Progenitor cell of endocrine pancreas (in vitro differentiated cells): ENCODE results near the gene HS3ST1. TPM values are rescaled to one million over a fixed set of nuclear protein-coding genes. Genes with fewer than 3 reads are reported as not detected.

Experiments
- DNase-seq: peaks from one replicate; pipeline ENCODE4 v3.0.0; 2021; ENCODE audit warnings: low spot score; ENCODE audit not compliant: unreplicated experiment
- H3K27ac Mint-ChIP-seq: 2 replicates; pipeline ENCODE4 v1.8.0; 2021; ENCODE audit warnings: mild to moderate bottlenecking, moderate library complexity, mixed read lengths
- H3K27me3 Mint-ChIP-seq: 2 replicates; pipeline ENCODE4 v1.8.0; 2021; ENCODE audit warnings: mixed read lengths
- H3K36me3 Mint-ChIP-seq: 2 replicates; pipeline ENCODE4 v1.8.0; 2022; ENCODE audit warnings: mixed read lengths; ENCODE audit not compliant: insufficient read depth
- H3K4me1 Mint-ChIP-seq: 2 replicates; pipeline ENCODE4 v1.8.0; 2021; ENCODE audit warnings: low read depth, mixed read lengths
- H3K4me3 Mint-ChIP-seq: 2 replicates; pipeline ENCODE4 v1.8.0; 2021; ENCODE audit warnings: low read depth, mild to moderate bottlenecking, moderate library complexity, mixed read lengths
- H3K9me3 Mint-ChIP-seq: 2 replicates; pipeline ENCODE4 v1.8.0; 2021; ENCODE audit warnings: low read depth, mixed read lengths
- total RNA-seq: library from RNA; stranded (reverse); gene quantifications from 2 replicates; pipeline ENCODE4 v1.2.1, GENCODE V29; 2021
- TF ChIP-seq, protein P1 (sequence below): fragments of 200-600 bp; sonication (generic); IDR thresholded peaks from one replicate; pipeline ENCODE4 v1.5.0; 2021; ENCODE audit warnings: antibody characterized with exemption, mild to moderate bottlenecking; ENCODE audit not compliant: unreplicated experiment

HS3ST1 gene
- total RNA-seq, 1 donor from 2014 or later: 3.4 TPM

DNA sequence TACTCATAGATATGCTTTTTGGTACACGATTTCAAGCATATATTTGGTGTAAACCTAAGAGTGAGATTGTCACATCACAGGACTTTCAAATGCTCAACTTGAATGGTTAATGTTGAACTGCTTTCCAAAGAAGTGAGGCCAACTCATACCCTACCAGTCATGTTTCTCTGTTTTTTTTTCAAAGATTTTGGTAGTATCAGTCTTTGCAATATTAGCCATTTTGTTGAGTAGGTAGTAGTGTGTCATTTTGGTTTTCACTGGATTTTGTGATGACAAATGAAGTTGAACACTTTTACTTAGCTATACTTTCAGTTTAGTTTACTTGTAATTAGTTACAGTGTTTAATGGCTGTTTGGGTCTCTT lies 12.5 kb upstream of the HS3ST1 start:
- Mint-ChIP-seq H3K36me3 (no peaks in the 10 kb centered on the region), H3K9me3 (no peaks in the 10 kb centered on the region), H3K4me1 (no peaks in the 10 kb centered on the region), H3K27ac (no peak overlapping the region), H3K27me3 (peaks cover 5% of the 10 kb centered on the region), H3K4me3 (no peak overlapping the region)
- TF ChIP-seq, protein P1, sequence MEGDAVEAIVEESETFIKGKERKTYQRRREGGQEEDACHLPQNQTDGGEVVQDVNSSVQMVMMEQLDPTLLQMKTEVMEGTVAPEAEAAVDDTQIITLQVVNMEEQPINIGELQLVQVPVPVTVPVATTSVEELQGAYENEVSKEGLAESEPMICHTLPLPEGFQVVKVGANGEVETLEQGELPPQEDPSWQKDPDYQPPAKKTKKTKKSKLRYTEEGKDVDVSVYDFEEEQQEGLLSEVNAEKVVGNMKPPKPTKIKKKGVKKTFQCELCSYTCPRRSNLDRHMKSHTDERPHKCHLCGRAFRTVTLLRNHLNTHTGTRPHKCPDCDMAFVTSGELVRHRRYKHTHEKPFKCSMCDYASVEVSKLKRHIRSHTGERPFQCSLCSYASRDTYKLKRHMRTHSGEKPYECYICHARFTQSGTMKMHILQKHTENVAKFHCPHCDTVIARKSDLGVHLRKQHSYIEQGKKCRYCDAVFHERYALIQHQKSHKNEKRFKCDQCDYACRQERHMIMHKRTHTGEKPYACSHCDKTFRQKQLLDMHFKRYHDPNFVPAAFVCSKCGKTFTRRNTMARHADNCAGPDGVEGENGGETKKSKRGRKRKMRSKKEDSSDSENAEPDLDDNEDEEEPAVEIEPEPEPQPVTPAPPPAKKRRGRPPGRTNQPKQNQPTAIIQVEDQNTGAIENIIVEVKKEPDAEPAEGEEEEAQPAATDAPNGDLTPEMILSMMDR: no peak
- no peak for DNase-seq

DNA sequence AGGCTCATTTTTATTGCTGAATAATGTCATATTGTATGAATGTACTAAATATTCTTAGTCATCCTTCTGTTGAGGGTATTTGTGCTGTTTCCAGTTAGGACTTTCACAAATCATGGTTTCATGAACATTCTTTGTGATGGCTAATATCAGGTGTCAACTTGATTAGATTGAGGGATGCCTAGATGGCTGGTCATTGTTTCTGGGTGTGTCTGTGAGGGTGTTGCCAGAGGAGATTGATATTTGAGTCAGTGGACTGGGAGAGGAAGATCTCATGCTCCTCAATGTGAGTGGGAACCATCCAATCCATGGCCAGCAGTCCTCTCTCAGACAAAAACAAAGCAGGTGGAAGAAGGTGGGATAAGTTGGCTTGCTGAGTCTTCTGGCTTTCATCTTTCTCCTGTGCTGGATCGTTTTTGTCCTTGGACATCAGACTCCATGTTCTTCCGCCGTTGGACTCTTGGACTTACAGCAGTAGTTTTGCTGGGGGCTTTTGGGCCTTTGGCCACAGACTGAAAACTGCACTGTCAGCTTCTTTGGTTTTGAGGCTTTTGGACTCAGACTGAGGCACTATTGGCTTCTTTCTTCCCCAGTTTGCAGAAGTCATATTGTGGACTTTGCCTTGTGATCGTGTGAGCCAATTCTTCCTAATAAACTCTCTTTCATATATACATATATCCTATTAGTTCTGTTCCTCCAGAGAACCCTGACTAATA lies 11.9 kb upstream of the HS3ST1 start:
- Mint-ChIP-seq H3K27ac (no peak overlapping the region), H3K36me3 (no peaks in the 10 kb centered on the region), H3K4me1 (no peaks in the 10 kb centered on the region), H3K27me3 (peaks cover 5% of the 10 kb centered on the region), H3K4me3 (no peak overlapping the region), H3K9me3 (no peaks in the 10 kb centered on the region)
- DNase-seq: no peak
- TF ChIP-seq, protein P1: no peak

DNA sequence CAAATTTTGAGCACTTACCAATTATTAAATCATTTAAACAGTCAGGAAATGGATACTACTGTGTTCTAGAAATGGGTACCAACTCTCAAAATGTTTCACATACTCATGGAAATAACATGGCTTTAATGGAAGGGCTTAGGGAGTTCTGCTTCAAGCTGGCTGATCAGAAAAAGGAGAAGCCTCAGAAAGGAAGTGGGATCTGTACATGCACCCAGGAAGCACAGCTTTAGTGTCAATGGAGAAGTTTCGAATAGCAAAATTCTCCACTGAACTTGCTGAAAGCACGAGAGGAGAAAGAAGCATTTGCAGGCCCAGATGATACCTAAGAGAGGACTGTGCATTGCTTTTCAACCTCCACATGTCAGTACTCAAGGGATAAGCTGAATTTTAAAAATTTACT lies 11.1 kb upstream of the HS3ST1 start:
- TF ChIP-seq, protein P1: no peak

DNA sequence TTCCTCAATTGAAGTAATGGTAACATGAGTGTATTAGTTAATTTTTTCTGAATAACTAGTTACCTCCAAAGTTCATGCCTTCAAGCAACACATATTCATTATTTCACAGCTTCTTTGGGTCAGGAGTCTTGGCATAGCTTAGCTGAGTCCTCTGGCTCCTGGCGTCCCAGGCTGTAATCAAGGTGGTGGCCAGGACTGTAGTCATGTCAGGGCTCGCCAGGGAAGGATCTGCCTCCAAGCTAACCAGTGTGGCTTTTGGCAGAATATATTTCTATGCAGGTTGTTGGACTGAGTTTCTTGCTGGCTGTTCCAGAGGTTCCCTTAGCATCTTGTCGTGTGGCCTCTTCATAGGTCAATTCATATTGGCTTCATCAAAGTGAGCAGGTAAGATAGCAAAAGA lies 10.0 kb upstream of the HS3ST1 start:
- no peak overlapping the region for H3K4me3 Mint-ChIP-seq
- H3K9me3 Mint-ChIP-seq: no peaks in the 10 kb centered on the region
- no peak for DNase-seq
- H3K27ac Mint-ChIP-seq: no peak overlapping the region
- H3K27me3 Mint-ChIP-seq: peaks cover 5% of the 10 kb centered on the region
- no peaks in the 10 kb centered on the region for H3K4me1 Mint-ChIP-seq
- no peaks in the 10 kb centered on the region for H3K36me3 Mint-ChIP-seq
- TF ChIP-seq, protein P1: no peak

More for the DNA sequence above, 11.1 kb upstream of the HS3ST1 start:
- no peaks in the 10 kb centered on the region for H3K36me3 Mint-ChIP-seq
- H3K27me3 Mint-ChIP-seq: peaks cover 5% of the 10 kb centered on the region
- no peaks in the 10 kb centered on the region for H3K9me3 Mint-ChIP-seq
- no peak for DNase-seq
- no peak overlapping the region for H3K27ac Mint-ChIP-seq
- H3K4me3 Mint-ChIP-seq: no peak overlapping the region
- no peaks in the 10 kb centered on the region for H3K4me1 Mint-ChIP-seq

DNA sequence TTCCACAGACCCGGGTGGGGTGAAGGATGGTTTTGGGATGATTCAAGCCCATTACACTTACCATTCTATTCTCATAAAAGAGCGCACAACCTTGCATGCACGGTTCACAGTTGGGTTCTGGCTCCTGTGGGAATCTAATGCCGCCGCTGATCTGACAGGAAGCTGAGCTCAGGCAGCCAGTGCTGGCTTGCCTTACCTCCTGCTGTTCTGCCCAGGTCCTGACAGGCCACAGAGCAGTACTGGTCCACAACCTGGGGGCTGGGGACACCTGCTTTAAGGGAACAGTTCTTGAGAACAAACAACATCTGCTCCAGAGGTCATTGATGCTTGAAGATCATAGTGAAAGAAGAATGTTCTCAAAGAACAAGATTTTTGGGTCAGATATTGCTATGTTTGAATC lies 8.0 kb upstream of the HS3ST1 start:
- Mint-ChIP-seq H3K36me3 (no peaks in the 10 kb centered on the region), H3K27me3 (peaks cover 11% of the 10 kb centered on the region), H3K4me3 (no peak overlapping the region), H3K4me1 (no peaks in the 10 kb centered on the region), H3K27ac (no peak overlapping the region), H3K9me3 (no peaks in the 10 kb centered on the region)
- no peak for DNase-seq
- TF ChIP-seq, protein P1: no peak
